SK-N-SH (cell line): Measurements from ENCODE around the gene CYP27B1. TPM values are rescaled to one million over a fixed set of nuclear protein-coding genes. Genes with fewer than 3 reads are reported as not detected.

Experiments used
- CTCF ChIA-PET: fragments of 300-600, 350-600 bp; formaldehyde crosslinking; extraction: SDS; loops from one replicate; lab custom pipeline; 2021; lab: Yijun Ruan, JAX
- POLR2A ChIA-PET: fragments of 350-600 bp; sonication (Branson Sonifier 250); formaldehyde crosslinking; extraction: SDS; loops from one replicate; lab custom pipeline; 2020; ENCODE audit warnings: antibody characterized with exemption, inconsistent platforms; lab: Yijun Ruan, JAX
- DNase-seq: peaks from one replicate; pipeline ENCODE4 v3.0.0; 2012
- H2AFZ ChIP-seq: fragments of 200-600 bp; sonication (generic); 2 replicates; pipeline ENCODE4 v1.8.1; 2016; ENCODE audit warnings: antibody characterized with exemption, mild to moderate bottlenecking, low read depth
- H3F3A ChIP-seq: fragments of 200-600 bp; sonication (generic); replicated peaks from 2 replicates; pipeline ENCODE3; 2016; ENCODE audit warnings: antibody characterized with exemption, mild to moderate bottlenecking; ENCODE audit not compliant: insufficient read depth
- H3K27ac ChIP-seq, 2 experiments: fragments of 200-500 bp in 1 of 2; fragments of 200-600 bp in 1 of 2; sonication (Bioruptor generic) in 1 of 2; sonication (generic), shearing (Covaris generic) in 1 of 2; 2 replicates each; pipeline versions ENCODE4 v1.5.1 to v1.6.1; 2014 to 2016; ENCODE audit warnings: low read depth in 2 of 2, inconsistent platforms in 1 of 2, low read length in 1 of 2, mild to moderate bottlenecking in 1 of 2, mixed read lengths in 1 of 2
- H3K27me3 ChIP-seq: fragments of 200-600 bp; sonication (generic), shearing (Covaris generic); 2 replicates; pipeline ENCODE4 v1.6.1; 2016; ENCODE audit warnings: mixed run types; ENCODE audit not compliant: insufficient read depth
- H3K36me3 ChIP-seq, 2 experiments: fragments of 200-500 bp in 1 of 2; fragments of 200-600 bp in 1 of 2; sonication (Bioruptor generic) in 1 of 2; sonication (generic) in 1 of 2; replicated peaks in 1 of 2; 2 replicates each; pipeline versions ENCODE3 to v1.5.1; 2014 to 2016; ENCODE audit warnings: low read length in 1 of 2, mild to moderate bottlenecking in 1 of 2; ENCODE audit not compliant: insufficient read depth in 2 of 2, control insufficient read depth in 1 of 2
- H3K4me1 ChIP-seq, 2 experiments: fragments of 200-500 bp in 1 of 2; fragments of 200-600 bp in 1 of 2; sonication (Bioruptor generic) in 1 of 2; sonication (generic), shearing (Covaris generic) in 1 of 2; 2 replicates each; pipeline versions ENCODE4 v1.5.1 to v1.6.1; 2014 to 2016; ENCODE audit warnings: low read depth in 1 of 2, low read length in 1 of 2, mixed run types in 1 of 2; ENCODE audit not compliant: insufficient read depth in 2 of 2, control insufficient read depth in 1 of 2
- H3K4me2 ChIP-seq: fragments of 200-600 bp; sonication (generic), shearing (Covaris generic); 2 replicates; pipeline ENCODE4 v1.6.1; 2017; ENCODE audit warnings: mixed run types
- H3K4me3 ChIP-seq, 2 experiments: fragments of 200-500 bp in 1 of 2; fragments of 200-600 bp in 1 of 2; sonication (Bioruptor generic) in 1 of 2; sonication (generic), shearing (Covaris generic) in 1 of 2; 2 replicates each; pipeline versions ENCODE4 v1.5.1 to v1.8.1; 2014 to 2016; ENCODE audit warnings: low read depth in 2 of 2, inconsistent platforms in 1 of 2, low read length in 1 of 2, mild to moderate bottlenecking in 1 of 2, mixed read lengths in 1 of 2, moderate library complexity in 1 of 2
- H3K79me2 ChIP-seq: fragments of 200-600 bp; sonication (generic); 2 replicates; pipeline ENCODE4 v1.8.1; 2017; ENCODE audit warnings: mild to moderate bottlenecking; ENCODE audit not compliant: insufficient read depth
- H3K9ac ChIP-seq: fragments of 200-600 bp; sonication (generic); 2 replicates; pipeline ENCODE4 v1.6.1; 2017; ENCODE audit warnings: mixed run types
- H3K9me2 ChIP-seq: fragments of 200-600 bp; sonication (generic); 2 replicates; pipeline ENCODE4 v1.6.1; 2017; ENCODE audit warnings: mixed run types
- H3K9me3 ChIP-seq: fragments of 200-600 bp; sonication (generic); 2 replicates; pipeline ENCODE4 v1.6.1; 2017; ENCODE audit warnings: mixed run types, mild to moderate bottlenecking, moderate library complexity
- H4K20me1 ChIP-seq: fragments of 200-600 bp; sonication (generic); 2 replicates; pipeline ENCODE4 v1.6.1; 2017; ENCODE audit warnings: mild to moderate bottlenecking, mixed run types; ENCODE audit not compliant: insufficient read depth
- CHD2 ChIP-seq: fragments of 150-350 bp; IDR thresholded peaks from 2 replicates; pipeline ENCODE4 v1.6.1; 2018; ENCODE audit warnings: low read length; ENCODE audit not compliant: partially characterized antibody
- GABPA ChIP-seq: IDR thresholded peaks from 2 replicates; pipeline ENCODE4 v1.4.0; 2012; ENCODE audit warnings: low read depth, mild to moderate bottlenecking
- MXI1 ChIP-seq: IDR thresholded peaks from 2 replicates; pipeline ENCODE4 v1.6.1; 2012; ENCODE audit warnings: mild to moderate bottlenecking, low read depth, low read length, improper control_type of control experiment
- RAD21 ChIP-seq: IDR thresholded peaks from 2 replicates; pipeline ENCODE4 v1.6.1; 2012; ENCODE audit warnings: mild to moderate bottlenecking, low read length
- RFX5 ChIP-seq: IDR thresholded peaks from 2 replicates; pipeline ENCODE4 v1.6.1; 2012; ENCODE audit warnings: mild to moderate bottlenecking, improper control_type of control experiment, low read length
- TAF1 ChIP-seq: IDR thresholded peaks from 2 replicates; pipeline ENCODE4 v1.6.1; 2012; ENCODE audit warnings: low read depth, mild to moderate bottlenecking, low read length, moderate library complexity, borderline replicate concordance
- YY1 ChIP-seq: IDR thresholded peaks from 2 replicates; pipeline ENCODE4 v1.4.0; 2012; ENCODE audit warnings: low read depth, mild to moderate bottlenecking
- WGBS: methylation state at CpG from one replicate; pipeline ENCODE4 v1.1.6; 2017; ENCODE audit warnings: low lambda C conversion rate; 5-methylcytosine and 5-hydroxymethylcytosine counted together
- polyA plus RNA-seq, 3 experiments: library from polyadenylated mRNA; depleted of rRNA; stranded (reverse); fragments of >200 nt; gene quantifications; 2 replicates each; pipeline ENCODE4 v1.2.3, GENCODE V29; 2012
- small RNA-seq, 7 experiments: library from RNA; depleted of rRNA; stranded (forward); fragments of <200 nt; gene quantifications; one replicate each; pipeline ENCODE3, GENCODE V24; 2012
- TF ChIP-seq, protein P1 (sequence below): fragments of 150-350 bp; IDR thresholded peaks from 2 replicates; pipeline ENCODE4 v1.6.1; 2017; ENCODE audit warnings: antibody characterized with exemption, low read length, low read depth, borderline replicate concordance
- TF ChIP-seq, protein P2 (sequence below): IDR thresholded peaks from 2 replicates; pipeline ENCODE4 v1.4.0; 2012; ENCODE audit warnings: low read depth

The CYP27B1 gene
- polyA plus RNA-seq, 1 of the 3 experiments (the other 2 are of a cell fraction), result 1.7 TPM

DNA sequence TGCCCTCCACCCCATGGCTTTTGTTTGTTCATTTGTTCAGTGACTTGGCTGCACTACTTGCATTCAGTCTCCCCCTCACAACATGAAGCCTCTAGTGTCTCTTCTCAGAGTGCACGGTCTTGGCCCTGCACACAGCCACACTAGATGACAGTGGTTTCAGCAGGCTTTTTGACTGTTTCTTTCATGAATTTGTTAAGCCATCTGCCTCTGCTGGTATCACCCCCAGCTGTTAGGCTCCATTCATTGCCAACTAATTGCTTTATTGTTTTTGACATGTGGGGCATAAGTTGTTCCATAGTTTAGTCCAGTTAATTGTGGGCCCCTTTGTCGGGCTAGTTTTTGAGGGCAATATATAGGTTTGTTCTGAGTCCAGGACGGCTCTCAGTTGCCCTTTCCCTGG lies 54.2 kb downstream of the CYP27B1 start:
- WGBS, result 94% methylated on average over 3 of the region's 3 CpGs
- Histone ChIP-seq H3K36me3 (peaks cover 10 to 33% of the 10 kb centered on the region in 2 experiments), H3K79me2 (no peaks in the 10 kb centered on the region), H3K9me3 (peaks cover 8% of the 10 kb centered on the region), H3K9me2 (no peaks in the 10 kb centered on the region), H4K20me1 (no peaks in the 10 kb centered on the region), H3K27ac (no peak overlapping the region), H3K4me2 (no peak overlapping the region), H3K9ac (no peak overlapping the region), H3K27me3 (no peaks in the 10 kb centered on the region), H3K4me3 (no peak overlapping the region), H3F3A (peaks cover 10% of the 10 kb centered on the region), H2AFZ (no peak overlapping the region), H3K4me1 (no peaks in the 10 kb centered on the region)
- DNase-seq, result no peak
- TF ChIP-seq, protein P1, sequence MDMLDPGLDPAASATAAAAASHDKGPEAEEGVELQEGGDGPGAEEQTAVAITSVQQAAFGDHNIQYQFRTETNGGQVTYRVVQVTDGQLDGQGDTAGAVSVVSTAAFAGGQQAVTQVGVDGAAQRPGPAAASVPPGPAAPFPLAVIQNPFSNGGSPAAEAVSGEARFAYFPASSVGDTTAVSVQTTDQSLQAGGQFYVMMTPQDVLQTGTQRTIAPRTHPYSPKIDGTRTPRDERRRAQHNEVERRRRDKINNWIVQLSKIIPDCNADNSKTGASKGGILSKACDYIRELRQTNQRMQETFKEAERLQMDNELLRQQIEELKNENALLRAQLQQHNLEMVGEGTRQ, result no peak
- no peak for TF ChIP-seq CHD2
- TF ChIP-seq YY1, result no peak
- TF ChIP-seq, protein P2, sequence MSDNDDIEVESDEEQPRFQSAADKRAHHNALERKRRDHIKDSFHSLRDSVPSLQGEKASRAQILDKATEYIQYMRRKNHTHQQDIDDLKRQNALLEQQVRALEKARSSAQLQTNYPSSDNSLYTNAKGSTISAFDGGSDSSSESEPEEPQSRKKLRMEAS, result no peak
- no peak for TF ChIP-seq RAD21
- no peak for TF ChIP-seq RFX5
- TF ChIP-seq TAF1, result no peak
- no peak for TF ChIP-seq MXI1
- TF ChIP-seq GABPA, result no peak
- ChIA-PET CTCF (interaction anchor here (1.1 to 2.3 kb wide), 3 partner anchors 9 to 130 kb away, joined by 5 to 12 read pairs (median 7); no protein-coding TSS in a partner anchor), POLR2A (no interaction called here)

Small RNA genes within 50 kb of the gene (small RNA-seq; reads per million reads assigned to genes)
- gene RNU6-1083P, result 0 reads per million in 7 experiments

Other genes starting within 250 kb of the CYP27B1 start
- gene DDIT3, start 246.6 kb downstream of the CYP27B1 start, polyA plus RNA-seq (2012; rRNA removed), result 26.3 and 36.5 TPM in 2 replicates
- gene MBD6, start 244.3 kb downstream of the CYP27B1 start, polyA plus RNA-seq (2012; rRNA removed), result 3.6 and 8.6 TPM in 2 replicates
- 122 and 139 TPM in 2 replicates for gene DCTN2, start 219.9 kb downstream of the CYP27B1 start, polyA plus RNA-seq (2012; rRNA removed)
- gene KIF5A, start 217.0 kb downstream of the CYP27B1 start, polyA plus RNA-seq (2012; rRNA removed), result 6.2 and 8.9 TPM in 2 replicates
- gene PIP4K2C, start 175.9 kb downstream of the CYP27B1 start, polyA plus RNA-seq (2012; rRNA removed), result 34.2 and 40.1 TPM in 2 replicates
- gene DTX3, start 162.3 kb downstream of the CYP27B1 start, polyA plus RNA-seq (2012; rRNA removed), result 61.2 and 62.6 TPM in 2 replicates
- gene ARHGEF25, start 155.6 kb downstream of the CYP27B1 start, polyA plus RNA-seq (2012; rRNA removed), result 48.1 and 51.6 TPM in 2 replicates
- gene B4GALNT1, start 133.9 kb downstream of the CYP27B1 start, polyA plus RNA-seq (2012; rRNA removed), result 5.2 and 5.3 TPM in 2 replicates
- gene OS9, start 72.9 kb downstream of the CYP27B1 start, polyA plus RNA-seq (2012; rRNA removed), result 280 and 362 TPM in 2 replicates
- gene AGAP2, start 28.3 kb downstream of the CYP27B1 start, polyA plus RNA-seq (2012; rRNA removed), result 3.9 and 5.2 TPM in 2 replicates
- gene TSPAN31, start 22.0 kb downstream of the CYP27B1 start, polyA plus RNA-seq (2012; rRNA removed), result 36.8 and 42.8 TPM in 2 replicates
- gene CDK4, start 14.8 kb downstream of the CYP27B1 start, polyA plus RNA-seq (2012; rRNA removed), result 324 and 395 TPM in 2 replicates
- 21.2 and 24.2 TPM in 2 replicates for gene MARCHF9, start 12.0 kb downstream of the CYP27B1 start, polyA plus RNA-seq (2012; rRNA removed)
- gene METTL1, start 5.0 kb upstream of the CYP27B1 start, polyA plus RNA-seq (2012; rRNA removed), result 28.0 and 33.2 TPM in 2 replicates
- 10.3 and 10.8 TPM in 2 replicates for gene EEF1AKMT3, start 5.5 kb upstream of the CYP27B1 start, polyA plus RNA-seq (2012; rRNA removed)
- gene TSFM, start 15.7 kb upstream of the CYP27B1 start, polyA plus RNA-seq (2012; rRNA removed), result 23.0 and 28.7 TPM in 2 replicates
- 4.7 and 5.2 TPM in 2 replicates for gene AVIL, start 51.7 kb upstream of the CYP27B1 start, polyA plus RNA-seq (2012; rRNA removed)
- 117 and 119 TPM in 2 replicates for gene CTDSP2, start 79.7 kb upstream of the CYP27B1 start, polyA plus RNA-seq (2012; rRNA removed)
- gene ATP23, start 174.5 kb upstream of the CYP27B1 start, polyA plus RNA-seq (2012; rRNA removed), result 6.4 and 6.6 TPM in 2 replicates